ENCODE results near the gene KCNIP3.

The KCNIP3 gene

DNA sequence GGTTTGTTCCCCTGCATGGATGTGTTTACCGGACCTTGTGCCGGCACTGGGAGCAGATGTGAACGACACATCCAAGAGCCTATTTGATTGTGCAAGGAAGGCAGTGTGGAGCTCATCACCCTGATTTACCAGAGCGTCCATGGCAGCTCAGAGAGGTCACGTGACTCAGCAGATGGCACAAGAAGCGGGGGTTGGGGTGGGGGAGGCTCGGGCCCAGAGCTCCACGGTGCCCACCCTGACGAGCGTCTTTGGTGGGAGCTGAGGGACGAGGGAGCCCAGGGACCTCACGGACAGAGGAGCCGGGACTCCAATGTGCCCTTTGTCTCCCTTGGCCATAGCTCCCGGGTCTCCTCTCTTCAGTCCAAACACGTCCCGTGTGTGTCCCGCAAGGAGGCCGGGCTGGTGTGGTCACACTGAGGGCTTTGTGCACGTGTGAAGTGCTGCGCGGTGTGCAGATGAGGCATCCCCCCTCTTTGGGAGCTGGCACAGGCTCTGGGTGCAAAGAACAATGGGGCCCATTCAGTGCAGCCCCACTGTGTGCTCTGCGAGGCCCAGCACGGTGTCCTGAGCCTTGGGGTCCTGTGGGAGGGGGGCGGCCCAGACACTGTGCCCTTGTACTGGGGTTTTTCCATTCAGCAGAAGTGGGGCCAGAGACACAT lies 15.5 kb downstream of the KCNIP3 start:
- DNase-seq (ENCODE audit: low read depth in 1 of 2, low spot score in 1 of 2), result no peak

DNA sequence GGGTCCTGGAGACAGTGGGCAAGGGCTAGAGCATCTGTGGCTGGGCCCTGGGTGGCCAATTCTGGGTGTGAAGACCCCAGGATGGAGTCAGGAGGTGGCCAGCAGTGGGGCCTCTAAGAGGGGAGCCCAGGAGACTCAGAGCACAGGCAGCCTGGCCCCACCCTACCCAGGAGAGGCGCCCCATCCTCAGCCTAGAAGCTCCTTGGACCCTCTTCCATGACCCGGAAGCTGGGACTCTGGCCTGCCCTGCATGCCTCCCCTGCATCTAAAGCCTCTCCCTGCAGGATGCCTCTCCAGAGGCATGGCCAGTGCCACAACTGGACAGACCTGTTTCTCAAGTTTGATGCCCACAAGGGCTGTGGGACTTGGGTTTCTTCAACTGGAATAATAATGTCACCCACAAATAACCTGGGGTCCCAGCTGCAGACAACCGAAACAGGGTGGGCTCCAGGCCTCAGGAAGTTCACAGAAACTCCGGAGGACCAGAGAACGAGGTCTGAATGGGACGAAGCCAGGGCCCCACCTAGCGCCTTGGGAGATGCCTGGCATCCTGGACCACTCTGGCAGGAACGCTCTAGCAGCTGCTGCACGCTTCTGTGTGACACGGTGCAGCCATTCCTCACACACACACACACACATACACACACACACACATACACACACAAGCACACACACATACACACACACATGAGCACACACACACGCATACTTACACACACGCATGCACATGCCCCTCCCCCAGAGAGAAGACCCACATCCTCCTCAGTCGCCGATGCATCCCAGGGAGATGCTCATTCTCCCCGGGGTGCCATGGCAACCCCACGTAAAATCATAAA lies 16.4 kb downstream of the KCNIP3 start:
- DNase-seq (ENCODE audit: low read depth in 1 of 2, low spot score in 1 of 2), result no peak

DNA sequence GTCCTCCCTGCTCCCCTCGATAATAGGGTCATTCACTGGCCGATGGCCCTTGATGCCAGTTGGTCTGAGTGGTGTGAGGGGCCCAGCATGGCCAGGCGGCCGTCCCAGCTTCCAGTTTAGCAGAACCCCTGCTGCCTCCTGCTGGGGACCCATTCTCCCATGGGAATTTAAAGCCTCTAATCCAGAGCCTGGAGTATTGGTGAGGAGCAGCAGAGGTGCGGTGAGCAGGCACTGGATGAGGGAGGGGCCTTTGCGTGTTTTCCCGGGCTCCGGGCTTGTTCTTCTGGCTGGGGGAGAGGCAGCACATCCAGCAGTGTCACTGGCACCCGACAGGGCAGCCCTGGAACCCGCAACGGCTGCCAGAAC lies 17.4 kb downstream of the KCNIP3 start:
- DNase-seq (ENCODE audit: low read depth in 1 of 2, low spot score in 1 of 2), result no peak

DNA sequence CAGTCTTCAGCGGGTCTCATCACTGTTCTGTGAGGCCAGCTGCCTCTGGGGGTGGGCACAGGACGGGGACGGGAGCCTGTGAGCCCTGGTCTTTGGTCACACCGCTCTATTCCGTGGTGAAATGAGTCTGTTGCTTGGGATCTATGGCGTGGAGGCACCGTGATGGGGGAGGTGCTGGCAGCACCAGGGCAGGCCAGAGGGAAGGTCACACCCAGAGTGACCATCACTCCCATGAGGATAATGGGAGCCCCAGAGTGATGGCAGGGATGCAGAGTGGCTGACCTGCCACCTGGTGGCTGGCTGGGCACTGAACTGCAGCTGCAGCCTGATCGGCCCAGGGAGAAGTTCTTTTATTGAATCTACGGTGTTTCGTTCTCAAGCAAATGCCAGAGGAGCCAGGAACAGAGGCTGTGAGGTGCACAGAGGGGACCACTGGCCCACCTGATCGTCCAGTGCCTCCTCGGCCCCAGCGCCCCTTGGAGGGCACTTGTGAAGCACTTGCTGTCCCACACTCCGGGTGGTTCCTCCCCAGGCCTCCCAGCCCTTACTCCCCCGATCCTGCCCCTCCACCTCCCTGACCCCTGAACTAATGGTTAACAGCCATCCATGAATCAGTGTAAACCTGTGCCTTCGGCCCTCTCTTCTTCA lies 17.9 kb downstream of the KCNIP3 start:
- no peak for DNase-seq (ENCODE audit: low read depth in 1 of 2, low spot score in 1 of 2)

DNA sequence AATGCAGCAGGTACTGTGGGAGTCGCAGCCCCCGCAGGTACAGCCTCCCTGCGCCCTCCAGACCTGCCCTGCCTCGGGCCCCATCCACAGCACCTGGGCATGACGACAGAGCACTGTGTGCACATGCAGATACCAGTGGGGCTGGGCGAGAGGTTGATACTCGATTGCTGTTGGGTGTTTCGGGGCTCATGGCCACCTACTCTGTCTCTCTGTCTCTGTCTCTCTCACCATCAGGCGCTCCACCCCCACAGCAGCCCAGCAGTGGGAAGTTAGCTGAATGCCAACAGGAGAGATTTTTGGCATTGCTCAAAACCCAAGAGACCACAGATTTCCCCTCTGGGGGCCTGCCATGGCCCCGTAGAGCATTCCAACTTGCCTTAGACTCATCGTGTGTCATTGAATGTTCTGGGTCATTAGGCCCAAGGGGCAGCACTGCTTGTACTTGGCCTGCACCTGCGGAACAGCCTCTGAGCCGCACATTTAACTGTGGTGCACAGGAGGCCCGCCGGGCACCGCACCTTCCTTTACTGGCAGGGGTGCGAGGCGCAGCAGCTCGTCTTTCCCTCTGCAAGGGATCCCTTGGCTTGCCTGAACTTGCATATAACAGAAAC lies 18.8 kb downstream of the KCNIP3 start:
- no peak for DNase-seq (ENCODE audit: low read depth in 1 of 2, low spot score in 1 of 2)

DNA sequence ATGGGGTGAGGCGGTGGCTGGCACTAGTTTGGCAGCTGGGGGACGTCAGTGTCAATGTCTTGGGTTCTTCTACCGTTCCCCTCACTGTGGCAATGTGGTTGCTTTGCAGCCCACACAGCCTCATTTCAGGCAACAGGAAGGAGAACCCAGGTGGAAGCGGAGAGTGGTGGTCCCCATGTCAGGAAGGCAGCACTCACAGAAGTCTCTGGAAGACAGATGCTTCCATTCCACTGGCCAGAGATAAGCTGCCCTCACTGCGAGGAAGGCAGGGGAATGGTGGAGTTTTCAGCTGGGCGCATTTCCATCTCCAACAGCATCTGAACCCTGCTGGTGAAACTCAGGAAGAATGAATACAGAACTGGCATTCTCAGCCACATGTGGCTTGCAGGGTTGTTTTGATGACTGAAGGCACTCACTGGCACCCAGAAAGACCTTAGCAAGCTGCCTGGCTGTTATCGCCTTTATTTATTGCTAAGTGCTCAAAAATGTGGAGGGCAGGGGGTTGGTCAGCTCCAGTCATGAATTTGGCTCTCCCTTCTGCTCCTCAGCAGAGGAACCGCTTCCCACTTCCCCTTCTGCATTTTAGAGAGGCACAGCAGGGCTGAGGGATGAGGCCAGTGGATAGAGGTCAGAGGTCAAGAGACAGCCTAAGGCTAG lies 19.4 kb downstream of the KCNIP3 start:
- no peak for DNase-seq (ENCODE audit: low read depth in 1 of 2, low spot score in 1 of 2)

DNA sequence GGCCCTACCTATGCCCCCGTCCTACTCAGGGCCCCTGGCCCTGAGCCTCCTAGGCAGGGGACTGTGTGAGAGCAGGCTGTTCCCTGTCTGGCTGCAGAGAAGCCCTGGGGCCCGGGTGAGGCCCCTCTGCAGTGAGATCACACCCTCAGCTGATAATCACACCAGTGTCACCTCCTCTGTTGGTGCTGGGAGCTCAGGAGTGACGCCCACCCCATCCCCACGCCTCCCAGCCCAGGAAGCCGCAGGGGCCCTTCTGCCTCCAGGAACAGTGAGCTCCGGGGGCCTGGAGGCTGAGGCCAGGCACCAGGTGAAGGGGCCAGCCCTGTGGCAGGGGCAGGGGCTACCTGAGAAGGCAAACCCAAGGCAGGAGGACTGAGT lies 20.0 kb downstream of the KCNIP3 start:
- no peak for DNase-seq (ENCODE audit: low read depth in 1 of 2, low spot score in 1 of 2)

DNA sequence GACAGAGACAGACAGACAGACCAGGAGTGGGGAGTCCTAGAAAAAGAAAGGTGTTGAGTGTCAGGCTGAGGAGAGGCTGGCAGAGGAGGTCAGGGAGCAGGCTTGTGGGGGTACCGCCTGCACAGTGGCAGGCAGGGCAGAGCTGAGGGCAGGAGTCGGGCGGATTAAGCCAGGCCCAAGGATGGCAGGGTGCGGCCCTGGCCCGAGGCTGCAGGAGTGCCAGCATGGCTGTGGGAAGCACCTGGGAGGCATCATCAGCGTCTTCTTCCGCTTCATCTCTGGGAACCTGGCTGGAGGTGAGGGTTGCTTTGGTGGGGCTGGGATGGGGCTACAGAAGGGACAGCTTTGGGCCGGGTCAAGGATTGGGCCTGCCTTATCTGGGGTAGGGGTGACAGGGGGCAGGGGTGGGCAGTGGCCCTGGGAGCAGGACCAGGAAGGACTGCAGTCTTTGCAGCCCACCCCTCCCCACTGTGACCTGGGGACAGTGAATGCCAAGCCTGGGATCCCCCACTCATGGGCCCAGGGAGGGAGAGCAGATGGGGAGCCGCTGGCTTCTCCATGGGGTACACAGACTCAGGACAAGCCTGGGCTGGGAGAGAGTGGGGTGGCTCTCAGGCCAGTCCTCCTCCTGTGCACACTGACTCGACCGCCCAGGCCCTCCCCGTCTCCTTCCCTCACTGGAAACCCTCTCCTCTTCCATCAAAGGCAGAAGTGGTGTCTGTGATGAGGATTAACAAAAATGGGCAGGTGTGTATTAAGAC lies 20.7 kb downstream of the KCNIP3 start:
- DNase-seq (ENCODE audit: low read depth in 1 of 2, low spot score in 1 of 2), result no peak

DNA sequence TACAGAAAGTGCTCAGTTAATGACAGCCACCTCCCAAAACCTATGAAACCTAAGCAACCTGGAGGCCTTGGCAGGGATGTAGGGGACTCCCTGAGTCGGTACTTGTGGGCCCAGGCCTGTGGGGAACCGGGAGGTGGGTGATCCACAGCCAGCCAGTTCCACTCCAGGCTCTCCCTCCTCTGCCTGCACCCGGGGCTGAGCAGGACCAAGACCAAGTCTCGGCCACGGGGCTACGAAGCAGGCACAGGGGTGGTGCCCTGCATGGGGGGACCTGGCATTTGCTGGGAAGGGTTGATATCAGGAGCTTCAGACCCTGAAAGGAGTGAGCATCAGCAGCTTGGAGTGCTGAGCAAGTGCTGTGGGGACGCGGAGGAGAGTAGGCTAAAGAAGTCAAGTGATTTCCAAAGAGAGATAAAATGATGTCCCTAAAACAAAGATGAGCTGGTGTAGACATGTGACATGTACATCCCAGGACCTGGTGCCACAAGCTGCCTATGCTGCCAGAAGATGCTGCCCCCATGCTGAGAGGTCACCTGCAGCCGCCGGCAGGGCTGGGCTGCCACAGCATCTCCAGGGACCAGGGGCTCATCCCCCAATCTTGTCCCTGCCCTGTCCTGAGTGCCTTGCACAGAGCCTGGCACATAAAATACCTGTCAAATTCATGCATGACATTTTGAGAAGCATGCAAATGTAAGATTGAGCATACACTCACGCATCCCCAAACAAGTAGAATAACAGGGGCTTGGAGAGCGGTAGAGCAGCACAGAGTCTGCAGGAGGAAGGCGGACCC lies 21.5 kb downstream of the KCNIP3 start:
- DNase-seq (ENCODE audit: low read depth in 1 of 2, low spot score in 1 of 2), result no peak

DNA sequence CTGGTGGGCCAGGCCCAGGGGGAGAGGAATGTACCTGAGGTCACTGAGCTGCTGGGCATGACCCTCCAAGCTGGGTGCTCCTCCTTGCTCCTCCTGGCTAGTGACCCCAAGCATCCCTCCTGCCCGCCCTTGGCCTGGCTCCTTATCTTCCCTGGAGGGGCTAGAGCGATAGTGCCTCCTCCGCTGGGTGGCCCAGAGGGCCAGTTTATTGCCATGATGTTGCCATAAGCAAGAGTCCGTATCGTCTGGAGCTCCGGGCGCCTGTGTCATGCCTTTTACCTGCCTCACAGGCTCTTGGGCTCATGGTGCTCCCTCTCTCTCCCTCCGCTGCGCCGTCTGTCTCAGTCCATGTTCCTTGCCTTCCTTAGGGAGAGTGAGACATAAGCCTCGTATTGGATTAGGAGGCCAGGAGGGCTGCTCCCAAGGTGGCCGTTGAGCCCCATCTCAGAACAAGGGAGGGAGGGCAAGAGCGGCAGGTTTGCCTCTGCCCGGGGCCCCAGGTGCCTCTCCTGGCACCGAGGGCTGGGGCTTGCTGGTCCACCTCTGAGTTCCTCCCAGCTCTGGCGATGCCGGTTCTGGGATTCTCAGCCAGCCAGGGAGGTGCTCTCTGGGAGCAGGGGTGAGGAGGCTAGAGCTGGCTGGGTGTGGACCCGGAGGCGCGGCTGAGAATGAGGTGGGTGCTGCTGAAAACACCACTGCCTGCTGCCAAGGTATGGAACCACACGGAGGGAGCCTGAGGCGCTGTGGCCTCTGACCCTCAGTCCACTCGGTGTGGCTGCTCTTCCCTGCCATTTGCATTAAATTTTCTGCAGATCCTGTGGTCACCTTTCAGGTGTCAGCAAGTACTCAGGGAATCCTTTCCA lies 22.6 kb downstream of the KCNIP3 start:
- no peak for DNase-seq (ENCODE audit: low read depth in 1 of 2, low spot score in 1 of 2)

DNA sequence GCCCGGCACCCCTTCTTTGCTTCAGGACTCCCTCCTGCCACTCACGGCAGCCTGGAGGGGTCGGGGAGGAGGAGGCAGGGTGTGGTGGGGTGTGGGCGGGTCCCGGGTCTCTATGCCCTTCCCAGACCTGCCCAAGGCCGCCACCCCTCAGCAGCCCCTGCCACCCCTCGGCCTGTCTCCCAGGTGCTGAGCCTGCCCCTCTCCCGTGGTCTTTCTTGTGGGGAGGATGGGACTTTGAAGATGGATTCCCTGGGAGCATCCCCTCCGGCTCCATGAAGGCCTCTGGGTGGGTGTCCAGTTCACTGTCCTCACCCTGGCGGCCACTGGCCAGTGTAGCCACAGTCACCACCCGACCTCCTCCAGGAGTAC lies 23.2 kb downstream of the KCNIP3 start:
- DNase-seq (ENCODE audit: low read depth in 1 of 2, low spot score in 1 of 2), result no peak

DNA sequence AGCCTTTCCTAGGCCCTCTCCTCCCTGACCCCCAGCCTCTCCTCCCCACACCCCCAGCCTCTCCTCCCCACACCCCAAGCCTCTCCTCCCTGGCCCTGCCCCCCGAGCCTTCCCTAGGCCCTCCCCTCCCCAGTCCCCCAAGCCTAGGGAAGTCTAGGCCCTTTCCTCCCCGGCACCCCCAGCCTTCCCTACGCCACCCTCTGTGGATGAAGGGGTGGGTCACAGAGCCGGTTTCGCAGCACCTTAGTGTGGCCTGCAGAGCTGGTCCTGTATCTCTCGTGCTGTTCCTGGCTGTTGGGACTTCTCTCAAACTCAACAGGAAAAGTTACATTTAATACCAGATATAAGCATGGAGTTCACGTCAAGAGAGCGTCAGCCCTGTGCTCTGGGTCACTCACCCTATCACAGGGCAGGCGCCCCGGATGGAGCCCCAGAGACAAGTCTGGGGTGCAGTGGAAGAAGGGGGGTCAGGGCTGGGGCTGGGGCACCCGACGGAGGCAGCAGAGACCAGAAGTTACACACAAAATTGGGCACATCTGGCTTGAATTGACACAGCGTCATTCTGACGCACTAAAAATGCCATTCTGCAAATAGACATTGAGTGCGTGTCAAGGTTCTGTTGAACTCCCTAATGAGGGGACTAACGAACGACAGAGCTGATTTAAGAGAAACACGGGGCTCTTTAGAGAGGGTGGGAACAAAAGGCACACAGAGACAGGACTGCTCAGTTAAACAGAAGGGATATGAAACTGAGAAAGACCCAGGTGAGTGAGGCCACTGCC lies 24.0 kb downstream of the KCNIP3 start:
- DNase-seq (ENCODE audit: low read depth in 1 of 2, low spot score in 1 of 2), result no peak

DNA sequence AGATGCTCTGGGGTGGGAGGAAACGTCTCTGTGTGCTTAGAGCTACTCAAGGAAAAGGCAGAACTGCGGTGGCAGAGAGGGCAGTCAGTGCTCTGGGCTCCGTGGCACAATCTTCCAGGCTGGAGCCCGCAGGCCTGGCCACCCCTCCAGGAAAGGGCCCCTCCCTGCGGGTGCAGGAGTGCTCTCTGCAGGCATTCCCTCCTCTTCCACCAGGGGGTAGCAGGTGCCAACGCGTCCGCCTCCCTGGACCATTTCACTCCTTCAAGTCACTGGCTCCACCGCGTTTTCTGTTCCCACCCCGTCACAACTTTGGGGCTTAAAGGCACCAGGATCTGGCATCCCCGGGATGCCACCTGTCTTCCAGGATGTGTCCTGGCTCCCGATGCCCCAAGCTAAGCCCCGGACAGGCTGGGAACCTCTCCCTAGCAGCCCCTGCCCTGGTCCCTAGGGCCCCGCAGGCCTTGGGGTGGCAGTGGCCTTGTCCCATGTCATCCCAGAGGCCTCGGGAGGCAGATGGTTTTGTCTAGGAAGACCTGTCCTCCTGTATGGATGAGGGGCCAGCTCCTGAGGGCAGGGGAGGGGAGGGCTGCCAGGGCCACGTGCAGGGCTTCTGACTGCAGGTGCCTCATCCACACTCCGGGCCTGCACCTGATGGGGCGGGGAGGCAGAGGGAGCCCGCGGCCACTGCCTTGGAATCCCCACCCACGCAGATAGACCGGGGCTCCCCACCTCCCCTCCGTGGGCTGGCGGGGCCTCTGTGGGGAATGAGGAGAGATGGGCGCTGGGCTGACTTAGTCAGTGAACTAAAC lies 26.4 kb downstream of the KCNIP3 start:
- DNase-seq (ENCODE audit: low read depth in 1 of 2, low spot score in 1 of 2), result no peak

DNA sequence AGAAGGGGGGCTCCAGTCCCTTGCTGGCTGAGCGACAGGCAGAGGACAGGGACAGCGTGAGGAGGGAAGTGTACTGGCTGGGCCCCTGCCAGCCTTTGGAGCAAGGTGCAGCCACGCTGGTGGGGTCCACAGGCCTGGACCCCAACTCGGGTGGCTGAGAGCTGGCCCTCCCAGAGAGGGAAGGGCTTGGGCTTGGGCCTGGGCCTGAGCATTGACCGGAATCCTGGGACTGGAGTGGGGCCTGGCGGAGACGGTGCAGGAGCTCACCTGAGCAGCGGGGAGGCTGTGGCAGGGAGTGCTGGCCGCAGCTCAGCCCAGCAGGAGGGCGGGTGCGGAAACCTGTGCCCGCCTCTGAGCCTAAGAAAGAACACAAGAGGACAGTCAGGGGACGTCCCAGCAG lies 27.9 kb downstream of the KCNIP3 start:
- no peak for DNase-seq (ENCODE audit: low read depth in 1 of 2, low spot score in 1 of 2)

DNA sequence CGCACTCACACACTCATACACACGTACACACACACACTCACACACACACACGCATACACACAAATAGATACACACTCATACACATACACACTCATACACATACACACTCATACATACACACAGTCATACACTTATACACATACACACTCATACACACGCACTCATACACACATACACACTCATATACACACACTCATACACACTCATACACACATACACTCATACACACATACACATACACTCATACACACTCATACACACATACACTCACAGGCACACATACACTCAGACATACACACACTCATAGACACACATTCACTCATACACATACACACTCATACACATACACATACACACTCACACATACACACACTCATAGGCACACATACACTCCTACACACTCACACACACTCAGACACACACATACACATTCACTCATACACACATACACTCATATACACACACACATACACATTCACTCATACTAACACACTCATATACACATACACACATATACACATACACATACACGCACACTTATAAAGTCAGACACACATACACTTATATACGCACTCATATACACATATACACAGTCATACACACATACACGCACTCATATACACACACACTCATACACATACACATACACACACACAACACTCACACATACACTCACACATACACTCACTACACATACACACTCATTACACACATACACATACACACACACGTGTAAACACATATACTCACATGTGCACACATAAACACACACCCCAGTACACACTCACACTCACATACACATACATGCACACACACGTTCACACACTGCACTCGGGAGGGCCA lies 28.7 kb downstream of the KCNIP3 start:
- no peak for DNase-seq (ENCODE audit: low read depth in 1 of 2, low spot score in 1 of 2)

DNA sequence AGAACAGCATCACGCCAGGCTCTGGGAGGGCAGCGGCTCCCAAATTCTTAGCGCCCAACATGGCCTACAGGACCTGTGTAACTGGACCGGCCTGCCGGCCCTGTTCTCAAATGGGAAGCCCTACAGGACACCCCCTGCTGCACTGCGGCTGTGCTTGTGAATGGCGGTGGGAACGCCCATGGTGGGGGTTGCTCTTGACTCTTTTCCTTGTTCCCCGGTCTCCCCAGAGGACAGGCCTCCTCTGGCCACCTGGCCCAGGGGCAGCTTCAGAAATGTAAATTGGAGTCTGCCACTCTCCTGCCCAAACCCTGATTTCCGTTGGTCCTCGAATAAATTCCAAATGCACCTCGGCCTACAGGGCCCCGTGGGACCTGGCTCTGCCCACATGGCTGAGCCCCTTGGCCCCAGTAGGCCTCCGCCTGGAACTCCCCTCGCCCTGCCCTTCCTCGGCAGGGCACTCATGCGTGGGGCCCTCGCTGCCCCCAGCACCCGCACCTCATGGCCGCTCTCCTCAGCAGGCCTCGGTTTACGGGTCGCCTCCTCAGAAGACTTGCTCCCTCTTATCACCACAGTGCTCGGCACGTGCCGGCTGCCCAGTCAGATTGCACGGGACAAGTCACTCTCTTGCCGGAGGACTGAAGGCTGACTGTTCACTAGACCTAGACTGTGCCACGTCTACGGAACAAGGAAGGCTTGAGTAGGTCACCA lies 29.4 kb downstream of the KCNIP3 start:
- DNase-seq (ENCODE audit: low read depth in 1 of 2, low spot score in 1 of 2), result no peak

Data from activated T-helper 1 cell treated with anti-CD3 and anti-CD28 coated beads, Interleukin-2, amount 50 U/mL, for 16 hours (primary cell).